Measurements from ENCODE around the gene VANGL1. TPM values are rescaled to one million over a fixed set of nuclear protein-coding genes. Genes with fewer than 3 reads are reported as not detected.

Gene VANGL1
- total RNA-seq, 1 experiment from 2014 or later = 13.6 TPM

DNA sequence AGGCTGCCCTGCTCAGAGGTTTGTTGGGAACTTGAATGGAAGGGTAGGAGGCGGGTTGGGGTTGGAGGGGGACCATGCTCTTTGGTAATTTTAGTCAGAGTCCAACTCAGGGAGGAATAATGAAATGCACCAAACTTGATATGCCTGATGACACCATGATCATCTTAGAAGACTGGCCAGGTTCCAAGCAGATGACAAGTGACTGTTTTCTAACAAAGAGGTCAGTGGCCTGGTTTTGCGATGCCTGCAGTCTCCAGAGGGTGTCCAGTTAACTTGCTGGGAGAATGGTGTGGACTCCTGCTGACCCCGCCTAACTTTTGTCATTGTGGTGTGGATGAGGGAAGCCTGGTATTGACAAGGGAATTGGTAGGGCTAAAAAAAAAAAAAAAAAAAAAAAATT, 12.4 kb downstream of the VANGL1 start:
- H3K27ac Mint-ChIP-seq = peak overlapping the region in 1 of 3 experiments; percentile 49; a peak in 1 of 7 replicates
- H3K27me3 ChIP-seq (ENCODE audit: insufficient read depth, low read length) = no peaks in the 10 kb centered on the region
- no peak overlapping the region for H2BK15ac ChIP-seq (ENCODE audit: low read depth, low read length)
- no peak overlapping the region for H4K91ac ChIP-seq (ENCODE audit: insufficient read length, low read depth, low read length)
- no peak overlapping the region for H2BK12ac ChIP-seq (ENCODE audit: insufficient read length, low read depth, low read length)
- H2BK5ac ChIP-seq (ENCODE audit: insufficient read length, low read length) = no peak overlapping the region
- no peak overlapping the region for H2AFZ ChIP-seq (ENCODE audit: low read length)
- DNase-seq = no peak
- no peak overlapping the region for H2BK120ac ChIP-seq (ENCODE audit: low read depth, low read length, poor library complexity, severe bottlenecking)
- no peak overlapping the region for H4K8ac ChIP-seq (replicated peaks; ENCODE audit: insufficient read length, low read depth, low read length)
- H3K4me1 ChIP-seq (ENCODE audit: insufficient read depth, low read length) = peaks cover 18% of the 10 kb centered on the region; the same call in 1 of the 2 replicates
- H3K9me3 ChIP-seq (ENCODE audit: control insufficient read depth, low read depth, low read length) = no peaks in the 10 kb centered on the region
- H3K56ac ChIP-seq (ENCODE audit: insufficient read length, low read depth, low read length) = no peak overlapping the region
- WGBS (ENCODE audit: extremely low coverage, insufficient read length, low lambda C conversion rate) = no CpG with 5 or more reads among the region's 3 CpGs
- H3K4me1 Mint-ChIP-seq = peaks cover 28 to 47% of the 10 kb centered on the region in 2 experiments
- no peaks in the 10 kb centered on the region for H3K9me3 Mint-ChIP-seq
- H3K4me2 ChIP-seq (ENCODE audit: insufficient read depth, insufficient read length, low read length) = no peak overlapping the region
- no peaks in the 10 kb centered on the region for H3K27me3 Mint-ChIP-seq (ENCODE audit: low read depth)
- H3K9ac ChIP-seq (ENCODE audit: extremely low read depth, insufficient read length, low read length) = no peak overlapping the region
- no peak overlapping the region for H3K4me3 Mint-ChIP-seq
- no peaks in the 10 kb centered on the region for H4K20me1 ChIP-seq (ENCODE audit: control insufficient read depth, insufficient read depth, insufficient read length)
- TF ChIP-seq, protein P1, sequence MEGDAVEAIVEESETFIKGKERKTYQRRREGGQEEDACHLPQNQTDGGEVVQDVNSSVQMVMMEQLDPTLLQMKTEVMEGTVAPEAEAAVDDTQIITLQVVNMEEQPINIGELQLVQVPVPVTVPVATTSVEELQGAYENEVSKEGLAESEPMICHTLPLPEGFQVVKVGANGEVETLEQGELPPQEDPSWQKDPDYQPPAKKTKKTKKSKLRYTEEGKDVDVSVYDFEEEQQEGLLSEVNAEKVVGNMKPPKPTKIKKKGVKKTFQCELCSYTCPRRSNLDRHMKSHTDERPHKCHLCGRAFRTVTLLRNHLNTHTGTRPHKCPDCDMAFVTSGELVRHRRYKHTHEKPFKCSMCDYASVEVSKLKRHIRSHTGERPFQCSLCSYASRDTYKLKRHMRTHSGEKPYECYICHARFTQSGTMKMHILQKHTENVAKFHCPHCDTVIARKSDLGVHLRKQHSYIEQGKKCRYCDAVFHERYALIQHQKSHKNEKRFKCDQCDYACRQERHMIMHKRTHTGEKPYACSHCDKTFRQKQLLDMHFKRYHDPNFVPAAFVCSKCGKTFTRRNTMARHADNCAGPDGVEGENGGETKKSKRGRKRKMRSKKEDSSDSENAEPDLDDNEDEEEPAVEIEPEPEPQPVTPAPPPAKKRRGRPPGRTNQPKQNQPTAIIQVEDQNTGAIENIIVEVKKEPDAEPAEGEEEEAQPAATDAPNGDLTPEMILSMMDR (conservative IDR thresholded peaks at IDR 0.05) = no peak
- 0 out of 2 replicates have a peak, but pooled peaks cover 4% of the 10 kb centered on the region for H3K79me2 ChIP-seq (ENCODE audit: insufficient read depth, low read length)
- H2AK5ac ChIP-seq (ENCODE audit: insufficient read length, low read length) = no peak overlapping the region
- no peaks in the 10 kb centered on the region for H3K79me1 ChIP-seq (ENCODE audit: insufficient read depth, low read depth, low read length, poor library complexity, severe bottlenecking)
- no peak overlapping the region for H3T11ph ChIP-seq (ENCODE audit: low read length)
- no peak overlapping the region for H3K4ac ChIP-seq (ENCODE audit: low read depth, low read length)
- no peak overlapping the region for H3K23ac ChIP-seq (ENCODE audit: insufficient read length, low read depth, low read length)
- H3K27ac ChIP-seq (ENCODE audit: insufficient read length, low read depth, low read length) = no peak overlapping the region
- no peak overlapping the region for H3K14ac ChIP-seq (ENCODE audit: insufficient read depth, low read length)
- H3K23me2 ChIP-seq (ENCODE audit: insufficient read length, low read depth, low read length, poor library complexity, severe bottlenecking) = no peaks in the 10 kb centered on the region
- no peak overlapping the region for H3K18ac ChIP-seq (ENCODE audit: insufficient read length, low read depth, low read length)
- H3K36me3 Mint-ChIP-seq (ENCODE audit: insufficient read depth in 1 of 3, low read depth in 3 of 3) = peaks cover 8 to 32% (median 27%) of the 10 kb centered on the region in 3 experiments
- H2BK20ac ChIP-seq (ENCODE audit: low read depth, low read length, poor library complexity, severe bottlenecking) = no peak overlapping the region
- no peak overlapping the region for H4K5ac ChIP-seq (ENCODE audit: insufficient read length, low read depth, low read length)

Measured in H9 (cell line).